ENCODE results near the gene SRC.

DNA sequence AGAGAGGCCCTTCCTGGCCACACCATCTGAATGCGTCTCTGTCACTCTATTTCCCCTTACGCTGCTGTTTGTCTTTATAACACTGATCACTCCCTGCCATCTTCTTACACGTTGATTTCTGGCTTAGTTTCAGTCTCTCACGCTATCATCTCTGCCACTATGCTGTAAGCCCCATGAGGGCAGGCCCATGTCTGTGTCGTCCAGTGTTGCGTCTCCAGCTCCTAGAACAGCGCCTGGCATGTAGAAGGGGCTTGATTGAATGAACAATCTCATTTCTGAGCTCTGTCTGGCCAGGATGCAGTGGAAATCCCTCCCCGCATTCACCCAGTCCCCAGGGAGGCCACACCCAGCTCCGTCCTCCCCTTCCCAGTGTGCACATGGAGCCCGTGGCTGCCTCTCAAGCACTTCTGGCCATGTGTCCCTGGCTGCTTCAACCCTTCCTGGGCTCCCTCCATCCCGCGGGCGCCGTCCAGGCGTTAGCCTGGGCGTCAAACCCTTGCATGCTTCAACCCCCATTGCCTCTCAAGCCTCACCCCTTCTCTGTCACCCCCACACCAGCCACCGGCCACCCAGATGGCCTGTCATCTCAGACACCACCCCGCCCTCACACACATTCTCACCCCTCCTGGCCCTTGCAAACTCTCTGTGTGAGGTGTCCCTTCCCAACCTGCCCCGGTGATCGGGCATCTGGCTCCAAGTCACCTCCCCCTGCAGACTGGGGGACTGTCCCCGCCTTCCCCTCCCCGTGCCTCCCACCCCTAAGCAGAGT, 71.1 kb downstream of the SRC start:
- TF ChIP-seq POLR2A (IDR thresholded peaks at IDR 0.05) = no peak
- TF ChIP-seq, protein P1, sequence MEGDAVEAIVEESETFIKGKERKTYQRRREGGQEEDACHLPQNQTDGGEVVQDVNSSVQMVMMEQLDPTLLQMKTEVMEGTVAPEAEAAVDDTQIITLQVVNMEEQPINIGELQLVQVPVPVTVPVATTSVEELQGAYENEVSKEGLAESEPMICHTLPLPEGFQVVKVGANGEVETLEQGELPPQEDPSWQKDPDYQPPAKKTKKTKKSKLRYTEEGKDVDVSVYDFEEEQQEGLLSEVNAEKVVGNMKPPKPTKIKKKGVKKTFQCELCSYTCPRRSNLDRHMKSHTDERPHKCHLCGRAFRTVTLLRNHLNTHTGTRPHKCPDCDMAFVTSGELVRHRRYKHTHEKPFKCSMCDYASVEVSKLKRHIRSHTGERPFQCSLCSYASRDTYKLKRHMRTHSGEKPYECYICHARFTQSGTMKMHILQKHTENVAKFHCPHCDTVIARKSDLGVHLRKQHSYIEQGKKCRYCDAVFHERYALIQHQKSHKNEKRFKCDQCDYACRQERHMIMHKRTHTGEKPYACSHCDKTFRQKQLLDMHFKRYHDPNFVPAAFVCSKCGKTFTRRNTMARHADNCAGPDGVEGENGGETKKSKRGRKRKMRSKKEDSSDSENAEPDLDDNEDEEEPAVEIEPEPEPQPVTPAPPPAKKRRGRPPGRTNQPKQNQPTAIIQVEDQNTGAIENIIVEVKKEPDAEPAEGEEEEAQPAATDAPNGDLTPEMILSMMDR (IDR thresholded peaks at IDR 0.05) = no peak

All from body of pancreas (tissue), 4 donors.